ENCODE data around the gene OTULIN.

DNA sequence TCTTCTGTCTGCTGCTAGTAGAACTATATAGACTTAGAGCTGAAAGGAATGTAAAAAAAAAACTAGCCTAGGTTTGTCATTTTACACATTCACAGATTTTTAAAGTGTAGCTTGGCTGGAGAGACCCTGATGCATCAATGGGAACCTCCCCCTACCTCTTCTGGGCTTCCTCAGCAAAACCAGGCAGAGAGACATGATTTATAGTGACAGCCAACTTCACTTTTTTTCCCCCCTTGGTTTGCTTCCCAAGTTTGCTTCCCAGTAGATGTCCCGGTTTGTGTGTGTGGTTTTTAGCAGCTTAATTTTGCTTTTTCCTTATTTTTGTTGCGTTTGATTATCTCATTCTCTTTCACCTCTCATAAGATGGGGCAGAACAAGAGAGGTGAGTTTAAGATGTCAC, 1.8 kb downstream of the OTULIN start:
- TF ChIP-seq, protein P1, sequence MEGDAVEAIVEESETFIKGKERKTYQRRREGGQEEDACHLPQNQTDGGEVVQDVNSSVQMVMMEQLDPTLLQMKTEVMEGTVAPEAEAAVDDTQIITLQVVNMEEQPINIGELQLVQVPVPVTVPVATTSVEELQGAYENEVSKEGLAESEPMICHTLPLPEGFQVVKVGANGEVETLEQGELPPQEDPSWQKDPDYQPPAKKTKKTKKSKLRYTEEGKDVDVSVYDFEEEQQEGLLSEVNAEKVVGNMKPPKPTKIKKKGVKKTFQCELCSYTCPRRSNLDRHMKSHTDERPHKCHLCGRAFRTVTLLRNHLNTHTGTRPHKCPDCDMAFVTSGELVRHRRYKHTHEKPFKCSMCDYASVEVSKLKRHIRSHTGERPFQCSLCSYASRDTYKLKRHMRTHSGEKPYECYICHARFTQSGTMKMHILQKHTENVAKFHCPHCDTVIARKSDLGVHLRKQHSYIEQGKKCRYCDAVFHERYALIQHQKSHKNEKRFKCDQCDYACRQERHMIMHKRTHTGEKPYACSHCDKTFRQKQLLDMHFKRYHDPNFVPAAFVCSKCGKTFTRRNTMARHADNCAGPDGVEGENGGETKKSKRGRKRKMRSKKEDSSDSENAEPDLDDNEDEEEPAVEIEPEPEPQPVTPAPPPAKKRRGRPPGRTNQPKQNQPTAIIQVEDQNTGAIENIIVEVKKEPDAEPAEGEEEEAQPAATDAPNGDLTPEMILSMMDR (conservative IDR thresholded peaks at IDR 0.05; ENCODE audit: low read length) = no peak
- TF ChIP-seq EZH2phosphoT487 (IDR thresholded peaks at IDR 0.05; ENCODE audit: borderline replicate concordance) = no peak
